HCT116 (cell line): Measurements from ENCODE around the gene ANTXRL. TPM values are rescaled to one million over a fixed set of nuclear protein-coding genes. Genes with fewer than 3 reads are reported as not detected.

Experiments
- ATAC-seq: fragments of 200-7000 bp; cut with Tn5 transposase; 2 replicates; pipeline ENCODE4 v1.9.1; 2020; ENCODE audit warnings: mild to moderate bottlenecking, moderate library complexity
- BruUV-seq: library from RNA; stranded (reverse); fragments of 400-500 nt; replicated peaks from 2 replicates; lab custom pipeline; 2021; lab: Mats Ljungman, UMichigan
- CTCF ChIA-PET: fragments of 300-600 bp; sonication (Branson Sonifier 250); formaldehyde crosslinking; loops from one replicate; lab custom pipeline; 2021; ENCODE audit warnings: antibody characterized with exemption; lab: Charles Lee
- POLR2A ChIA-PET: fragments of 300-600, 350-600 bp; sonication (Branson Sonifier 250); formaldehyde crosslinking; loops from one replicate; lab custom pipeline; 2021; ENCODE audit warnings: antibody characterized with exemption; lab: Charles Lee
- RAD21 ChIA-PET, 2 experiments: fragments of 300-600 bp; sonication (Branson Sonifier 250); formaldehyde crosslinking; loops; one replicate each; lab custom pipeline; 2023; ENCODE audit warnings: low total read pairs in 2 of 2; ENCODE audit not compliant: uncharacterized antibody in 2 of 2, unreplicated experiment in 2 of 2, low non-redundant PET in 1 of 2; lab: Charles Lee
- DNase-seq: peaks from one replicate; pipeline ENCODE4 v3.0.0-alpha.2; 2010; ENCODE audit warnings: low read depth, low spot score
- H2AFZ ChIP-seq: fragments of 200-600 bp; shearing (Covaris generic), sonication (generic); 2 replicates; pipeline ENCODE4 v1.6.1; 2017; ENCODE audit warnings: low read depth, mixed run types, mixed read lengths, antibody characterized with exemption, low read length; ENCODE audit not compliant: poor library complexity, severe bottlenecking
- H3K27ac ChIP-seq: 2 replicates; pipeline ENCODE4 v1.5.1; 2012; ENCODE audit warnings: low read depth, low read length
- H3K27me3 ChIP-seq: fragments of 200-600 bp; sonication (generic); 2 replicates; pipeline ENCODE4 v1.6.1; 2016; ENCODE audit warnings: mixed run types, low read length, mixed read lengths; ENCODE audit not compliant: insufficient read depth
- H3K36me3 ChIP-seq, 2 experiments: fragments of 200-500 bp in 1 of 2; fragments of 200-600 bp in 1 of 2; sonication (Bioruptor generic) in 1 of 2; sonication (generic) in 1 of 2; 2 replicates each; pipeline versions ENCODE4 v1.5.1 to v1.6.1; 2014 to 2016; ENCODE audit warnings: low read length in 2 of 2, inconsistent platforms in 1 of 2, mixed read lengths in 1 of 2, mixed run types in 1 of 2; ENCODE audit not compliant: insufficient read depth in 2 of 2, control insufficient read depth in 1 of 2
- H3K4me1 ChIP-seq, 2 experiments: fragments of 200-600 bp in 1 of 2; sonication (generic) in 1 of 2; 2 replicates each; pipeline versions ENCODE4 v1.5.1 to v1.6.1; 2012 to 2017; ENCODE audit warnings: low read length in 2 of 2, inconsistent platforms in 1 of 2, mild to moderate bottlenecking in 1 of 2, mixed read lengths in 1 of 2, mixed run types in 1 of 2, moderate library complexity in 1 of 2; ENCODE audit not compliant: insufficient read depth in 2 of 2, control insufficient read depth in 1 of 2
- H3K4me2 ChIP-seq: fragments of 200-600 bp; sonication (generic); 2 replicates; pipeline ENCODE4 v1.6.1; 2017; ENCODE audit warnings: mixed run types, low read length, mixed read lengths
- H3K4me3 ChIP-seq, 2 experiments: fragments of 200-600 bp in 1 of 2; sonication (generic) in 1 of 2; replicated peaks in 1 of 2; 2 replicates each; pipeline ENCODE4 v1.5.1; 2011 to 2016; ENCODE audit warnings: low read length in 2 of 2, control low read depth in 1 of 2, low read depth in 1 of 2, mild to moderate bottlenecking in 1 of 2, mixed read lengths in 1 of 2, mixed run types in 1 of 2
- H3K79me2 ChIP-seq: fragments of 200-600 bp; sonication (generic); 2 replicates; pipeline ENCODE4 v1.6.1; 2017; ENCODE audit warnings: mild to moderate bottlenecking, mixed run types, low read length, moderate library complexity, mixed read lengths; ENCODE audit not compliant: insufficient read depth
- H3K9ac ChIP-seq: fragments of 200-600 bp; sonication (generic); 2 replicates; pipeline ENCODE4 v1.6.1; 2016; ENCODE audit warnings: low read length, mixed read lengths
- H3K9me2 ChIP-seq: fragments of 200-600 bp; sonication (generic), shearing (Covaris generic); 2 replicates; pipeline ENCODE4 v1.6.1; 2017; ENCODE audit warnings: mixed run types, mild to moderate bottlenecking, moderate library complexity; ENCODE audit not compliant: insufficient read depth
- H3K9me3 ChIP-seq, 2 experiments: fragments of 200-500 bp in 1 of 2; fragments of 200-600 bp in 1 of 2; sonication (Bioruptor generic) in 1 of 2; sonication (generic) in 1 of 2; 2 replicates each; pipeline ENCODE4 v1.6.1; 2014 to 2017; ENCODE audit warnings: low read length in 2 of 2, mixed read lengths in 2 of 2, inconsistent platforms in 1 of 2, low read depth in 1 of 2, mild to moderate bottlenecking in 1 of 2, mixed run types in 1 of 2, moderate library complexity in 1 of 2; ENCODE audit not compliant: control insufficient read depth in 1 of 2, insufficient read depth in 1 of 2
- H4K20me1 ChIP-seq: fragments of 200-600 bp; sonication (generic), shearing (Covaris generic); 2 replicates; pipeline ENCODE4 v1.6.1; 2017; ENCODE audit warnings: mixed run types, mild to moderate bottlenecking, moderate library complexity; ENCODE audit not compliant: insufficient read depth
- ATF3 ChIP-seq: IDR thresholded peaks from 2 replicates; pipeline ENCODE4 v1.6.1; 2012
- CEBPB ChIP-seq: IDR thresholded peaks from 2 replicates; pipeline ENCODE4 v1.6.1; 2012; ENCODE audit warnings: low read depth
- CTCF ChIP-seq, 3 experiments: fragments of 200-600 bp in 1 of 3; sonication (generic) in 1 of 3; IDR thresholded peaks in 2 of 3; conservative IDR thresholded peaks in 1 of 3; 2 replicates each; pipeline ENCODE4 v1.5.1; 2012 to 2017; ENCODE audit warnings: low read depth in 2 of 3, low read length in 2 of 3, antibody characterized with exemption in 1 of 3, borderline replicate concordance in 1 of 3, control low read depth in 1 of 3, mild to moderate bottlenecking in 1 of 3, mixed read lengths in 1 of 3, mixed run types in 1 of 3, moderate library complexity in 1 of 3; ENCODE audit not compliant: insufficient read depth in 1 of 3
- ELF1 ChIP-seq: IDR thresholded peaks from 2 replicates; pipeline ENCODE4 v1.6.1; 2012; ENCODE audit warnings: low read depth, borderline replicate concordance
- EZH2 ChIP-seq: fragments of 200-600 bp; sonication (generic); IDR thresholded peaks from 2 replicates; pipeline ENCODE4 v1.6.1; 2017; ENCODE audit warnings: antibody characterized with exemption, mixed run types
- EZH2phosphoT487 ChIP-seq: fragments of 200-600 bp; IDR thresholded peaks from 2 replicates; pipeline ENCODE4 v1.6.1; 2018; ENCODE audit warnings: antibody characterized with exemption, borderline replicate concordance
- FOSL1 ChIP-seq: IDR thresholded peaks from 2 replicates; pipeline ENCODE4 v1.6.1; 2012; ENCODE audit warnings: low read depth
- JUND ChIP-seq: IDR thresholded peaks from 2 replicates; pipeline ENCODE4 v1.6.1; 2012
- POLR2AphosphoS5 ChIP-seq: IDR thresholded peaks from 2 replicates; pipeline ENCODE4 v1.6.1; 2011; ENCODE audit warnings: mild to moderate bottlenecking, low read depth, low read length, moderate library complexity
- SP1 ChIP-seq: IDR thresholded peaks from 2 replicates; pipeline ENCODE4 v1.6.1; 2012; ENCODE audit warnings: low read depth
- YY1 ChIP-seq: IDR thresholded peaks from 2 replicates; pipeline ENCODE4 v1.6.1; 2011; ENCODE audit warnings: low read length, low read depth, moderate library complexity, mild to moderate bottlenecking; ENCODE audit not compliant: insufficient replicate concordance; ENCODE audit errors: extremely low read depth
- ZNF274 ChIP-seq: fragments of 200-500 bp; sonication (Bioruptor generic); IDR thresholded peaks from 2 replicates; pipeline ENCODE4 v1.6.1; 2014; ENCODE audit warnings: mild to moderate bottlenecking, low read depth, low read length, inconsistent platforms
- intact Hi-C: fragments of 100-400 bp; cut with micrococcal nuclease; formaldehyde crosslinking; loops from 2 replicates; pipeline ENCODE4 v1.10.0; 2022
- total RNA-seq: library from RNA; stranded (reverse); gene quantifications from one replicate; pipeline ENCODE4 v1.2.1, GENCODE V29; 2021; ENCODE audit not compliant: unreplicated experiment
- TF ChIP-seq, protein P1 (sequence below): IDR thresholded peaks from 2 replicates; pipeline ENCODE4 v1.6.1; 2012

Gene ANTXRL
- total RNA-seq, 1 experiment from 2014 or later: not detected

- POLR2A ChIA-PET: no interaction called here
- H3K4me3 ChIP-seq: no peak overlapping the region
- ATAC-seq (no peak), DNase-seq (no peak)
- H3K36me3 ChIP-seq: no peaks in the 10 kb centered on the region
- CTCF ChIA-PET: no interaction called here
- no peaks in the 10 kb centered on the region for H4K20me1 ChIP-seq
- RAD21 ChIA-PET: no interaction called here
- H3K9ac ChIP-seq: no peak overlapping the region
- no peak overlapping the region for H3K4me2 ChIP-seq
- H3K27ac ChIP-seq: no peak overlapping the region
- H3K79me2 ChIP-seq: no peaks in the 10 kb centered on the region
- H3K9me2 ChIP-seq: no peaks in the 10 kb centered on the region
- TF ChIP-seq ZNF274 (no peak), JUND (no peak), EZH2 (no peak), YY1 (no peak), POLR2AphosphoS5 (no peak), ELF1 (no peak), FOSL1 (no peak), ATF3 (no peak), SP1 (no peak), CTCF (IDR thresholded peaks at IDR 0.05 in 2 of 3, conservative IDR thresholded peaks at IDR 0.05 in 1 of 3; ENCODE audit: borderline replicate concordance in 1 of 3, insufficient read depth in 1 of 3, low read depth in 2 of 3, low read length in 2 of 3) (no peak), EZH2phosphoT487 (no peak), CEBPB (no peak)
- TF ChIP-seq, protein P1, sequence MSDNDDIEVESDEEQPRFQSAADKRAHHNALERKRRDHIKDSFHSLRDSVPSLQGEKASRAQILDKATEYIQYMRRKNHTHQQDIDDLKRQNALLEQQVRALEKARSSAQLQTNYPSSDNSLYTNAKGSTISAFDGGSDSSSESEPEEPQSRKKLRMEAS: no peak
- intact Hi-C loops: no loop called here
- H3K4me1 ChIP-seq: peaks cover 0 to 11% of the 10 kb centered on the region in 2 experiments; a peak in 1 of 4 replicates
- H3K9me3 ChIP-seq: no peaks in the 10 kb centered on the region
- BruUV-seq: no TSS peak
- no peak overlapping the region for H2AFZ ChIP-seq
- no peaks in the 10 kb centered on the region for H3K27me3 ChIP-seq
These were observed 30.6 kb downstream of the ANTXRL start for GRCh38 chr10:46317370-46317769.
